Right lobe of liver (tissue), 6 donors: ENCODE measurements around the gene TNFAIP8L1. TPM values are rescaled to one million over a fixed set of nuclear protein-coding genes. Genes with fewer than 3 reads are reported as not detected.
"Not testable (repeated sequence)": the region's sequence is repeated elsewhere in the genome, so short reads cannot be mapped to it uniquely, and the experiment has no call there.

Experiments used
- ATAC-seq, 4 donors: fragments of 200-7000 bp; cut with Tn5 transposase; one replicate each; pipeline ENCODE4 v1.9.1; 2020; ENCODE audit warnings: mild to moderate bottlenecking in 4 of 4, moderate library complexity in 4 of 4
- DNase-seq, 3 donors: peaks; one replicate each; pipeline ENCODE4 v3.0.0-alpha.2; 2020
- H3K27ac ChIP-seq, 3 donors: fragments of 200-600 bp; one replicate each; pipeline ENCODE4 v1.8.0; 2022
- H3K27me3 ChIP-seq, 2 donors: fragments of 200-600 bp; one replicate each; pipeline ENCODE4 v1.8.0; 2022
- H3K36me3 ChIP-seq, 4 donors: fragments of 200-600 bp; sonication (generic) in 1 of 4; one replicate each; pipeline versions ENCODE4 v1.5.1 to v1.8.0; 2017 to 2022; ENCODE audit warnings: control low read depth in 1 of 4
- H3K4me1 ChIP-seq, 4 donors: fragments of 200-600 bp; sonication (generic) in 1 of 4; one replicate each; pipeline versions ENCODE4 v1.5.1 to v1.8.0; 2017 to 2022; ENCODE audit warnings: control low read depth in 1 of 4
- H3K4me3 ChIP-seq, 3 donors: fragments of 200-600 bp; one replicate each; pipeline ENCODE4 v1.8.0; 2022
- H3K9me3 ChIP-seq, 4 donors: fragments of 200-600 bp; sonication (generic) in 1 of 4; one replicate each; pipeline versions ENCODE4 v1.5.1 to v1.8.0; 2017 to 2022; ENCODE audit warnings: control low read depth in 1 of 4
- CTCF ChIP-seq, 4 donors: fragments of 200-600 bp in 3 of 4; fragments of 450-650 bp in 1 of 4; IDR thresholded peaks; one replicate each; pipeline versions ENCODE4 v1.5.1 to v1.8.0; 2016 to 2022; ENCODE audit warnings: antibody characterized with exemption in 4 of 4, mild to moderate bottlenecking in 2 of 4
- POLR2A ChIP-seq: fragments of 450-650 bp; IDR thresholded peaks from one replicate; pipeline ENCODE4 v1.6.1; 2017; ENCODE audit warnings: antibody characterized with exemption, mild to moderate bottlenecking
- WGBS: methylation state at CpG from one replicate; pipeline ENCODE4 v1.1.6; 2018; ENCODE audit warnings: low coverage, low lambda C conversion rate; ENCODE audit not compliant: insufficient coverage; ENCODE audit errors: missing lambda C conversion rate; 5-methylcytosine and 5-hydroxymethylcytosine counted together
- intact Hi-C, 2 donors: fragments of 100-400 bp; cut with DNase I; formaldehyde crosslinking; loops; one replicate each; pipeline versions ENCODE4 v1.11.2 to v1.14.1; 2022
- total RNA-seq, 6 experiments: library from RNA; depleted of rRNA in 2 of 6; stranded (reverse); fragments of >200 nt in 2 of 6; fragmentation: NEBNext Ultra II Directional in 3 of 6; extraction: Animal tissue kit (Norgen Biotek cat#: 25700) in 3 of 6; gene quantifications; one replicate each; pipeline versions ENCODE4 v1.1.0 to v1.2.4, GENCODE V29; 2016 to 2023
- donor health status: DM: no; HTN: yes; CAD: no.
- donor health status: DM: no; HTN: no; CAD: no.
- donor health status: DM: no; HTN: no; CAD: no.
- donor health status: DM: no; HTN: yes; CAD: no.
- donor health status: DM: no; HTN: yes; CAD: no.

The TNFAIP8L1 gene
- total RNA-seq, 6 experiments from 2014 or later, result 16.6 to 26.4 (median 22.8) TPM

- DNase-seq, result no peak
- 70% methylated on average over 4 of the region's 5 CpGs for WGBS
- no peaks in the 10 kb centered on the region for H3K36me3 ChIP-seq
- no peak overlapping the region for H3K4me3 ChIP-seq
- H3K27me3 ChIP-seq, result no peaks in the 10 kb centered on the region
- H3K27ac ChIP-seq, result no peak overlapping the region
- no peaks in the 10 kb centered on the region for H3K9me3 ChIP-seq
- H3K4me1 ChIP-seq, result peaks cover 0 to 3% (median 0%) of the 10 kb centered on the region in 4 donors
- intact Hi-C loops, result no loop called here
- ATAC-seq, result no peak
- TF ChIP-seq POLR2A, result no peak
- TF ChIP-seq CTCF (IDR thresholded peaks at IDR 0.05), result no peak
Measured at GRCh38 chr19:4592445-4592844, 46.9 kb upstream of the TNFAIP8L1 start.

- Histone ChIP-seq H3K9me3 (no peaks in the 10 kb centered on the region), H3K27ac (no peak overlapping the region), H3K27me3 (no peaks in the 10 kb centered on the region), H3K4me1 (peaks cover 0 to 3% (median 0%) of the 10 kb centered on the region in 4 donors), H3K36me3 (no peaks in the 10 kb centered on the region), H3K4me3 (no peak overlapping the region)
- intact Hi-C loops, result no loop called here
- no peak for DNase-seq
- TF ChIP-seq CTCF (IDR thresholded peaks at IDR 0.05), result no peak
- no peak for ATAC-seq
- 54% methylated on average over 5 of the region's 6 CpGs for WGBS
Measured at GRCh38 chr19:4593409-4593851, 45.9 kb upstream of the TNFAIP8L1 start.

- 67% methylated on average over 8 of the region's 9 CpGs for WGBS
- H3K27me3 ChIP-seq, result no peaks in the 10 kb centered on the region
- DNase-seq, result no peak
- TF ChIP-seq POLR2A (no peak), CTCF (IDR thresholded peaks at IDR 0.05) (no peak)
- intact Hi-C loops, result no loop called here
- no peak for ATAC-seq
- H3K9me3 ChIP-seq, result no peaks in the 10 kb centered on the region
- H3K4me3 ChIP-seq, result no peak overlapping the region
- H3K27ac ChIP-seq, result no peak overlapping the region
- peaks cover 0 to 3% (median 0%) of the 10 kb centered on the region in 4 donors for H3K4me1 ChIP-seq
- no peaks in the 10 kb centered on the region for H3K36me3 ChIP-seq
Measured at GRCh38 chr19:4594201-4594600, 45.1 kb upstream of the TNFAIP8L1 start.

- H3K4me3 ChIP-seq, ATAC-seq, intact Hi-C loops, H3K4me1 ChIP-seq, DNase-seq, H3K9me3 ChIP-seq, H3K36me3 ChIP-seq, H3K27ac ChIP-seq, H3K27me3 ChIP-seq: not testable (repeated sequence)
- 90% methylated on average over 8 of the region's 9 CpGs for WGBS
Measured at GRCh38 chr19:4595158-4595557, 44.2 kb upstream of the TNFAIP8L1 start.

- H3K27ac ChIP-seq, result no peak overlapping the region
- H3K9me3 ChIP-seq, result no peaks in the 10 kb centered on the region
- no peaks in the 10 kb centered on the region for H3K27me3 ChIP-seq
- ATAC-seq, result peak; percentile 78 to 85 (median 82)
- TF ChIP-seq CTCF (IDR thresholded peaks at IDR 0.05) (no peak), POLR2A (no peak)
- H3K4me3 ChIP-seq, result no peak overlapping the region
- intact Hi-C loops, result no loop called here
- no peaks in the 10 kb centered on the region for H3K36me3 ChIP-seq
- 24% methylated on average over 13 of the region's 21 CpGs for WGBS
- peaks cover 0 to 3% (median 0%) of the 10 kb centered on the region in 4 donors for H3K4me1 ChIP-seq
- DNase-seq, result peak; percentile 63 to 81 (median 79)
Measured at GRCh38 chr19:4596033-4596904, 43.0 kb upstream of the TNFAIP8L1 start.
